Transverse colon (tissue), 4 donors: ENCODE measurements around the gene LIMK2. TPM values are rescaled to one million over a fixed set of nuclear protein-coding genes. Genes with fewer than 3 reads are reported as not detected.
"Not testable (repeated sequence)": the region's sequence is repeated elsewhere in the genome, so short reads cannot be mapped to it uniquely, and the experiment has no call there.

ENCODE experiments used
- DNase-seq: peaks from one replicate; pipeline ENCODE4 v3.0.0-alpha.2; 2019
- H3K27ac ChIP-seq, 4 donors: fragments of 200-600 bp; sonication (generic); 2 replicates each; pipeline ENCODE4 v1.5.1; 2016 to 2018; ENCODE audit warnings: inconsistent platforms in 4 of 4
- H3K27me3 ChIP-seq: fragments of 200-600 bp; sonication (generic); 2 replicates; pipeline ENCODE4 v1.5.1; 2017; ENCODE audit warnings: inconsistent platforms
- H3K36me3 ChIP-seq, 4 donors: fragments of 200-600 bp; sonication (generic); 2 replicates each; pipeline ENCODE4 v1.5.1; 2017 to 2019; ENCODE audit warnings: inconsistent platforms in 4 of 4
- H3K4me1 ChIP-seq, 4 donors: fragments of 200-600 bp; sonication (generic); 2 replicates each; pipeline ENCODE4 v1.5.1; 2017 to 2020; ENCODE audit warnings: inconsistent platforms in 4 of 4
- H3K4me3 ChIP-seq, 4 donors: fragments of 200-600 bp; sonication (generic); 1 replicate in 1 of 4; 2 replicates in 3 of 4; pipeline versions ENCODE4 v1.5.1 to v1.6.1; 2017 to 2019; ENCODE audit warnings: inconsistent platforms in 4 of 4
- H3K9me3 ChIP-seq, 2 donors: fragments of 200-600 bp; sonication (generic); 2 replicates each; pipeline ENCODE4 v1.5.1; 2017 to 2019; ENCODE audit warnings: inconsistent platforms in 2 of 2
- CTCF ChIP-seq, 5 experiments: fragments of 200-600 bp in 3 of 5; fragments of 450-650 bp in 2 of 5; sonication (generic) in 3 of 5; IDR thresholded peaks; 1 replicate in 2 of 5; 2 replicates in 3 of 5; pipeline ENCODE4 v1.5.1; 2016 to 2017; ENCODE audit warnings: antibody characterized with exemption in 5 of 5, inconsistent platforms in 3 of 5, mild to moderate bottlenecking in 2 of 5, moderate library complexity in 1 of 5
- EP300 ChIP-seq: sonication (generic); formaldehyde crosslinking; IDR thresholded peaks from one replicate; pipeline ENCODE4 v1.6.1; 2017; ENCODE audit warnings: antibody characterized with exemption, low read depth
- POLR2A ChIP-seq: fragments of 450-650 bp; IDR thresholded peaks from one replicate; pipeline ENCODE4 v1.6.1; 2016; ENCODE audit warnings: antibody characterized with exemption, mild to moderate bottlenecking, moderate library complexity
- POLR2AphosphoS5 ChIP-seq, 3 donors: sonication (generic); formaldehyde crosslinking; IDR thresholded peaks; one replicate each; pipeline ENCODE4 v1.6.1; 2016; ENCODE audit warnings: antibody characterized with exemption in 3 of 3
- WGBS, 2 donors: methylation state at CpG; one replicate each; pipeline ENCODE4 v1.1.5; 2018; ENCODE audit warnings: low coverage in 1 of 2; 5-methylcytosine and 5-hydroxymethylcytosine counted together
- in situ Hi-C, 4 donors: fragments of 200-750 bp; cut with MboI; loops; one replicate each; pipeline versions ENCODE4 v1.15.0 to v1.15.1; 2017; ENCODE audit warnings: low sequenced_read_pairs in 3 of 4, low pct_ligation_motif_present in 1 of 4, low pct_unique_long_range_greater_than_20kb in 1 of 4
- intact Hi-C: fragments of 100-400 bp; cut with DNase I; formaldehyde crosslinking; loops from one replicate; pipeline ENCODE4 v1.15.1; 2023; ENCODE audit warnings: low total_unique reads
- total RNA-seq, 4 donors: library from RNA; depleted of rRNA; stranded (reverse); fragments of >200 nt; gene quantifications; one replicate each; pipeline ENCODE4 v1.1.0, GENCODE V29; 2016

The LIMK2 gene
- total RNA-seq, 4 donors from 2014 or later: 124 to 283 (median 210) TPM

DNA sequence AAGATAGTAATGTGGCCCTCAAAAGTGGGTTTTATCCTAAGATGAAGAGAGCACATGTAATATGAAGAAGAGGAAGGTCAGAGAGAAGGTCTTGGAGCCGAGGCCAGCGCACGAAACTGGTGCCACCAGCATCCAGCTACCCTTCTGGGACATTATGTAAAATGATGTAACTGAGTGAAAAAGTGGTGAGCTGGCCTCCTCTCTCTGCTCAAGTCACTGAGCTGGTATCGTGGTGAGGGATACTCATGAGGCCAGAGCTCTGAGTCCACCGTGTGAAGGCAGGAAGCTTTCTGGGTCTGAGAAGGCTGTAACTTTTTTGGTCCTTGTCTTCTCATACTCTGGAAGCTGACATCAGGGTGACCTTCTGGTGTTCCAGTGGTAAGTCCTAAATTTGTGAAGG lies 27.0 kb upstream of the LIMK2 start:
- 98% methylated on average over 5 of the region's 5 CpGs; no CpG with 5 or more reads in 1 of the 2 donors for WGBS, 2 donors
- Histone ChIP-seq H3K27ac (no peak overlapping the region), H3K27me3 (no peaks in the 10 kb centered on the region), H3K4me1 (peaks cover 0 to 5% (median under 1%) of the 10 kb centered on the region in 4 donors), H3K9me3 (no peaks in the 10 kb centered on the region), H3K36me3 (peaks cover 0 to 3% (median 0%) of the 10 kb centered on the region in 4 donors), H3K4me3 (no peak overlapping the region)
- TF ChIP-seq POLR2A (no peak), POLR2AphosphoS5 (IDR thresholded peaks at IDR 0.05) (no peak), CTCF (IDR thresholded peaks at IDR 0.05) (no peak), EP300 (no peak)
- no peak for DNase-seq
- in situ Hi-C loops: no loop called here
- intact Hi-C loops: no loop called here

- no peak for DNase-seq
- peaks cover 0 to 8% (median 1%) of the 10 kb centered on the region in 4 donors for H3K36me3 ChIP-seq
- TF ChIP-seq EP300 (no peak), POLR2A (no peak), POLR2AphosphoS5 (IDR thresholded peaks at IDR 0.05) (no peak), CTCF (IDR thresholded peaks at IDR 0.05) (no peak)
- 81 to 89% methylated on average over 6 of the region's 6 CpGs for WGBS, 2 donors
- intact Hi-C loops: no loop called here
- no peak overlapping the region for H3K4me3 ChIP-seq
- H3K27ac ChIP-seq: no peak overlapping the region
- no peaks in the 10 kb centered on the region for H3K9me3 ChIP-seq
- in situ Hi-C loops: no loop called here
- H3K27me3 ChIP-seq: no peaks in the 10 kb centered on the region
- no peaks in the 10 kb centered on the region for H3K4me1 ChIP-seq
Observed at GRCh38 chr22:31187627-31188026, 24.5 kb upstream of the LIMK2 start.

GRCh38 chr22:31192513-31192912 lies 19.6 kb upstream of the LIMK2 start:
- in situ Hi-C loops (no loop called here), intact Hi-C loops (no loop called here)
- 81 to 100% methylated on average over 1 to 2 of the region's 2 CpGs for WGBS, 2 donors
- no peaks in the 10 kb centered on the region for H3K4me1 ChIP-seq
- H3K9me3 ChIP-seq: no peaks in the 10 kb centered on the region
- TF ChIP-seq POLR2AphosphoS5 (IDR thresholded peaks at IDR 0.05) (no peak), EP300 (no peak)
- H3K27ac ChIP-seq: no peak overlapping the region
- H3K27me3 ChIP-seq: no peaks in the 10 kb centered on the region
- no peak for DNase-seq
- no peak overlapping the region for H3K4me3 ChIP-seq
- H3K36me3 ChIP-seq: peaks cover 0 to 25% (median 8%) of the 10 kb centered on the region in 4 donors

GRCh38 chr22:31193092-31193491 lies 19.0 kb upstream of the LIMK2 start:
- H3K9me3 ChIP-seq: no peaks in the 10 kb centered on the region
- no peaks in the 10 kb centered on the region for H3K4me1 ChIP-seq
- in situ Hi-C loops (no loop called here), intact Hi-C loops (no loop called here)
- no peak overlapping the region for H3K27ac ChIP-seq
- DNase-seq: no peak
- no peaks in the 10 kb centered on the region for H3K27me3 ChIP-seq
- 62 to 100% methylated on average over 1 to 3 of the region's 3 CpGs for WGBS, 2 donors
- no peak overlapping the region for H3K4me3 ChIP-seq
- peaks cover 0 to 29% (median 8%) of the 10 kb centered on the region in 4 donors for H3K36me3 ChIP-seq
- TF ChIP-seq POLR2A: no peak
- TF ChIP-seq EP300: no peak
- no peak for TF ChIP-seq POLR2AphosphoS5 (IDR thresholded peaks at IDR 0.05)
- TF ChIP-seq CTCF (IDR thresholded peaks at IDR 0.05): no peak

GRCh38 chr22:31194681-31195080 lies 17.4 kb upstream of the LIMK2 start:
- H3K27me3 ChIP-seq, H3K4me1 ChIP-seq, in situ Hi-C loops, intact Hi-C loops, H3K4me3 ChIP-seq, H3K27ac ChIP-seq, H3K9me3 ChIP-seq, DNase-seq: not testable (repeated sequence)
- WGBS, 2 donors: 80 to 98% methylated on average over 1 to 5 of the region's 5 CpGs
- H3K36me3 ChIP-seq: peaks cover 0 to 34% (median 8%) of the 10 kb centered on the region in 4 donors
